ENCODE data around the gene OS9. TPM values are rescaled to one million over a fixed set of nuclear protein-coding genes. Genes with fewer than 3 reads are reported as not detected.

OS9 gene
- total and polyA plus RNA-seq, 2 donors (not counting 3 experiments of a cell fraction or from before 2014, with no cell fraction given): 212 to 561 TPM

DNA sequence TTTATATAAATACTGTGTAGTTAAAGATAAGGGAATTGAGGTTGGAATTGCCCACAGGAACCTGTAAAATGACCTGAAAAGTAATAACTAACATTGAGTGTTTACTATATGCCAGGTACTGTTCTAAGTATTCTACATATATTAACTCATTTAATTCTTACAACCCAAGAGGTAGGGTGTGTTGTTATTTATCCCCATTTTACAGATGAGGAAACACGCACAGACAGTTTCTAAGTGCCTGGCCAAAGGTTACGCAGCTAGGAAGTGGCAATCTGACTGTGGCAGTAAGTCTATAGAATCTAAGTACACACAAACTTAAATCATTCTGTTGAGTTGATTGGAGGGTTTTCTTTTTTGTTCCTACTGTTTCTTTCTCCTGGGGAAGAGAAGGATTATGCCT is 49.8 kb downstream of the OS9 start:
- DNase-seq (ENCODE audit: low read depth, low spot score) (no peak), FAIRE-seq (no peak)
- TF ChIP-seq, protein P1, sequence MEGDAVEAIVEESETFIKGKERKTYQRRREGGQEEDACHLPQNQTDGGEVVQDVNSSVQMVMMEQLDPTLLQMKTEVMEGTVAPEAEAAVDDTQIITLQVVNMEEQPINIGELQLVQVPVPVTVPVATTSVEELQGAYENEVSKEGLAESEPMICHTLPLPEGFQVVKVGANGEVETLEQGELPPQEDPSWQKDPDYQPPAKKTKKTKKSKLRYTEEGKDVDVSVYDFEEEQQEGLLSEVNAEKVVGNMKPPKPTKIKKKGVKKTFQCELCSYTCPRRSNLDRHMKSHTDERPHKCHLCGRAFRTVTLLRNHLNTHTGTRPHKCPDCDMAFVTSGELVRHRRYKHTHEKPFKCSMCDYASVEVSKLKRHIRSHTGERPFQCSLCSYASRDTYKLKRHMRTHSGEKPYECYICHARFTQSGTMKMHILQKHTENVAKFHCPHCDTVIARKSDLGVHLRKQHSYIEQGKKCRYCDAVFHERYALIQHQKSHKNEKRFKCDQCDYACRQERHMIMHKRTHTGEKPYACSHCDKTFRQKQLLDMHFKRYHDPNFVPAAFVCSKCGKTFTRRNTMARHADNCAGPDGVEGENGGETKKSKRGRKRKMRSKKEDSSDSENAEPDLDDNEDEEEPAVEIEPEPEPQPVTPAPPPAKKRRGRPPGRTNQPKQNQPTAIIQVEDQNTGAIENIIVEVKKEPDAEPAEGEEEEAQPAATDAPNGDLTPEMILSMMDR (IDR thresholded peaks at IDR 0.05; ENCODE audit: extremely low read depth in 1 of 2, insufficient read depth in 1 of 2, low read depth in 1 of 2, low read length in 2 of 2): no peak
- TF ChIP-seq EZH2 (IDR thresholded peaks at IDR 0.05; ENCODE audit: borderline replicate concordance, low read depth, low read length, severe bottlenecking): no peak
- TF ChIP-seq FOS (IDR thresholded peaks at IDR 0.05; ENCODE audit: borderline replicate concordance, insufficient read depth, low read length): no peak
- TF ChIP-seq POLR2A (IDR thresholded peaks at IDR 0.05; ENCODE audit: low read depth, low read length): no peak
- TF ChIP-seq MYC (IDR thresholded peaks at IDR 0.05; ENCODE audit: low read depth, low read length): no peak
- TF ChIP-seq JUN (IDR thresholded peaks at IDR 0.05; ENCODE audit: borderline replicate concordance, insufficient read depth, insufficient read length, low read depth): no peak
- no peak for TF ChIP-seq GATA2 (IDR thresholded peaks at IDR 0.05; ENCODE audit: insufficient read depth, insufficient read length, low read depth, low read length)
- TF ChIP-seq, protein P2, sequence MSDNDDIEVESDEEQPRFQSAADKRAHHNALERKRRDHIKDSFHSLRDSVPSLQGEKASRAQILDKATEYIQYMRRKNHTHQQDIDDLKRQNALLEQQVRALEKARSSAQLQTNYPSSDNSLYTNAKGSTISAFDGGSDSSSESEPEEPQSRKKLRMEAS (IDR thresholded peaks at IDR 0.05; ENCODE audit: insufficient read depth, insufficient read length): no peak
- TF ChIP-seq POLR2AphosphoS5 (IDR thresholded peaks at IDR 0.05; ENCODE audit: insufficient read depth, low read depth, low read length): no peak
- H3K36me3 ChIP-seq (ENCODE audit: control insufficient read depth in 2 of 2, extremely low read depth in 1 of 2, insufficient read depth in 2 of 2, low read length in 2 of 2): peaks cover 4 to 7% of the 10 kb centered on the region in 2 experiments
- POLR2A ChIA-PET: no interaction called here
- H3K4me1 ChIP-seq (ENCODE audit: control insufficient read depth, extremely low read depth, insufficient read depth, low read length): peaks cover 10% of the 10 kb centered on the region
- no peaks in the 10 kb centered on the region for H3K9me1 ChIP-seq (replicated peaks; ENCODE audit: control insufficient read depth, extremely low read depth, insufficient read depth, low read length)
- H3K9me3 ChIP-seq (replicated peaks; ENCODE audit: control insufficient read depth, insufficient read depth, low read length): no peaks in the 10 kb centered on the region
- H4K20me1 ChIP-seq (replicated peaks; ENCODE audit: control insufficient read depth, extremely low read depth, insufficient read depth, low read length): no peaks in the 10 kb centered on the region
- peaks cover 25 to 27% of the 10 kb centered on the region in 2 experiments for H3K27me3 ChIP-seq (ENCODE audit: control insufficient read depth in 2 of 2, insufficient read depth in 2 of 2, low read length in 2 of 2)
- CTCF ChIA-PET: interaction anchor here (1.5 to 2.6 kb wide), 4 partner anchors 8 to 17 kb away, joined by 5 to 20 read pairs (median 8); no protein-coding TSS in a partner anchor
- no peak overlapping the region for H3K27ac ChIP-seq (ENCODE audit: insufficient read depth, low read depth, low read length)
- BruUV-seq (replicated peaks): no TSS peak
- no peaks in the 10 kb centered on the region for H3K79me2 ChIP-seq (ENCODE audit: control insufficient read depth, insufficient read depth, low read length)
- H2AFZ ChIP-seq (ENCODE audit: low read depth, low read length): no peak overlapping the region
- dilution Hi-C loops (cut with MboI; ENCODE audit: extremely low pct_ligation_motif_present, low sequenced_read_pairs) (no loop called here), intact Hi-C loops (cut with micrococcal nuclease) (no loop called here)
- H3K9ac ChIP-seq (replicated peaks; ENCODE audit: extremely low read depth, insufficient read depth, low read length): no peak overlapping the region
- no peak overlapping the region for H3K4me3 ChIP-seq (replicated peaks in 1 of 3; ENCODE audit: insufficient read depth in 1 of 3, low read depth in 1 of 3, low read length in 3 of 3)
- H3K4me2 ChIP-seq (ENCODE audit: insufficient read depth, low read length): no peak overlapping the region
